Effector CD4-positive, alpha-beta T cell (primary cell): ENCODE data around the gene ZNF664.

Experiments used
- DNase-seq: peaks from one replicate; pipeline ENCODE4 v3.0.0-alpha.2; 2020

The ZNF664 gene

DNA sequence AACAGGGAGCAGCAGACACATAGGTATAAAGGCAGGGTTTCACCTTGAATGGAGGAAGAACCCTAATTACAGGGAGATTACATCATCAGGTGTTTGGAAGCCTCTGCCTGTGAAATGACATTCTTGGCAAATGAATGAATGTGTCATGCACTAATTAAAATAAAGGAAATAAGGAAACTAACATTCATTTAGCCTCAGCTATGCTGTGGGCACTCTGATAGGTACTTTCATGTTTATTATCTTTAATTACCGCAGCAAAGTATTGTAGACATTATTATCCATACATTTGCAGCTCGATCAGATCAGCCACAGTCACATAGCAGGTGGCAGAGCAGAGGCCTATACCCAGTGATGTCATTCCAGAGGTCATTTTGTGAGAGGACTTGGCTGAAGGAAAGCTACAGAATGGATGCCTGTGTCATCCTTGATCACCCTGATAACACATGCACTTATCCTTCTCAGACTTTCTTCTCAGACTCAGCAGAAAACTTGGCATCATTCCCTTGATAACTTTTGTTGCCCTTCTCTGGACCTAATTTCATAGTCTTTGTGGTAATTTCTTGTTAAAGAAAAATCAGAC, 18.4 kb downstream of the ZNF664 start:
- DNase-seq: no peak

DNA sequence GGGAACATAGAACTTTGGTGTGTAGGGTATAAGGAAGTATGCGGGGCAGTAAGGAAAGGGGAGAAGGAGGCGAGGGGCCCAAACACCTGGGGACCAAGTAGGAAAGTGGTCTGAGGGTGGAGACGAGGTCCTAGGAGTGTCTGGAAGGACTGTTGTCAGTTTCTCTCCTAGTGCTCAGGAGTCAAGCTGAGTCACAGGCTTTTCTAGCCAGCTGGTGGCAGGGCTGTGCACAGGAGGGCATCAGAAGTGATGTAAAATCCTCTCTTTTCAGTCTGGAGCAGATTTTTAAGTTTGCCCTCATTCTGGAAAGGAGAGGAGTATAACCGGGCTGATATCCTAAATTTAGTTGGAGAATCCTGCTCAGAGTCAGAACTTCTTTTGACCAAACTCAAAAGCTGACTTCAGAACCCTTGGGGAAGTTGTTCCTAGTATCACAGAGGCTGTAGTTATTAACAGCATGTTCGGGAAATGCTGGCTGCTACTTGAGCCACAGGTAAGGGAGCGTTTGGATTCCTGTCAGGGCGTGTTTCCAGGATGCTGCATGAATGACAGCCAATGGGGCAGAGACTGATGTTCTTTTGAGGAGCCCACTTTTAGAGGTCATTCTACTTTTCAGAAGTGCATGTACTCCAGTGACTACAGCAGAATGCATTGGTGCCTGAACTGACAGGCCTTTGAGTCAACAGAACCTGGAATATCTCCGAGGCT, 19.3 kb downstream of the ZNF664 start:
- no peak for DNase-seq

DNA sequence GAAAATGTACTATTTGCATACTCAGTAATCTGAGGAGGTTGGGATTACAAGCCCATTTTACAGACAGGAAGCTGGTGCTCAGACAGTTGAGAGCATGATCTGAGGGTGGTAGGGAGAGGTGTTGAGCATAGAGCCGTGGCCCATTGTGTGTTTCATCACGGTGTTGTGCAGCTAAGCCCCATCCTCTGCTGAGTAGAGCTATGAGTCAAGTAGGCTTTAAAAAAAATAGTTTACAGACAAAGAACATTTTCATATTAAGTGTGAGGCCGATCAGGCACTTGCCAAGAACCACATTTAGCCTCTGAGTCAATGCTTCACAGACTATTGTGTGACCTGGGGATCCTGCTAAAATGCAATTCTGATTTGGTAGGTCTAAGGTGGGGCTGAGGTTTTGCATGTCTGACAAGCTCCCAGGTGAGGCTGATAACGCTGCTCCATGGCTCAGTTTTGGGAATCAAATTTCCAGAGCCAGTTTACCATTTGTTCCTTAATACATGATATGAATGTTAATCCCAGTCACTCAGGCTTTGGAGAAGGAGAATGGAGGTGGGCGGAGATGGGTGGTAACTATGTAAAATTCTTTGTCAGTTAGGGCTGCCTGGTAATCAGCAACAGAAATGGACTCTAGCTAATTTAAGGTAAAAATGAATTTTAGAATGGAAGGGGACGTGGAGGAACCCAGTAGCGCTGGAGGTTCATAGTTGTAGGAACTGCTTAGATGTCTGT, 22.2 kb downstream of the ZNF664 start:
- DNase-seq: no peak

DNA sequence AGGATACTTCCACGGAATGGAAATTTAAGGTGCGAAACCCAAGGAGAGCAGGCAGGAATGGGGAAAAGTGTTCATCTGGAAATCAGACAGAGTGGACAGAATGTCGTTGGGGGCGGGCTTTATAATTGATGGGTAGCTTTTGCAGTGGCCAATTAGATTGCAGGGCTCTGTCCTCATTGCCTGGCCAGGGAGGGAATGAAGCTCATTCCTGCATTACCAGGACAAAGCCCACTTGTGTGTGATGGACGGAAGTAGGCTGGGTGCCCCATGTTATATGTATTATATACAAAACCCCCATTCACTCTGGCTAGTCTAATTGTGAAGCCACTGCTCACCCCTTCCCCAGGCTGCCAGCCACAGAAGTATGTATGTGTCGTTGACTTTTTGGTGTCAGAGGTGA, 23.6 kb downstream of the ZNF664 start:
- no peak for DNase-seq

DNA sequence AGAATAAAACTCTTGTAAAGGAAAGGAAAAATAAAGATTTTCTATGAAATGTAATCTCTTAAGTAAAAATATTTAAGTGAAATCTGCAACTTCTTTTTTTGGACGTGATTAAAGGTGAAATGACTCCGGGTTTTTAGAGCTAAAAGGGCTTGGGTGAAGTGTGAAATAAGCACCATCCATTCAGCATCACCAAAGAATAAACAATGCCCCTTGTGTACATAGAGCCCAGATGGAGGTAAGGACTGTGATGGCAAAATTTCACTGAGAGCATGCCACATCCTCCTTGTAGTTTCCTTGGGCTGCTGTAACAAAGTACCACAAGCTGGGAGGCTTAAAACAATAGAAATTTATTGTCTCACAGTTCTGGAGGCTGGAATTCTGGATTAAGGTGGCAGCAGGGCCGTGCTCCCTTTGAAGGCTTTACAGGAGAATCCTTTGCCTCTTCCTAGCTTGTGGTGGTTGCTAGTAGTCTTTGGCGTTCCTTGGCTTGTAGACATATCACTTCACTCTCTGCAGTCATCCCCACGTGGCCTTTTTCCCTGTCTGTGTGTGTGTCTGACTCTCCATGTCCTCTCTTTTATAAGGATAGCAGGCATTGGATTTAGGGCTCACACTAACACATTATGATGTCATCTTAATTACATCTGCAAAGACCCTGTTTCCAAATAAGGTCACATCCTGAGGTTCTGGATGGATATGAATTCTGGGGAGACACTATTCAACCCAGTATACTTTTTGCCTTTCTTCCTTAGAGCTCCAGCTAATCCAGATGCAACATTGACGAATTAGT, 24.2 kb downstream of the ZNF664 start:
- no peak for DNase-seq

DNA sequence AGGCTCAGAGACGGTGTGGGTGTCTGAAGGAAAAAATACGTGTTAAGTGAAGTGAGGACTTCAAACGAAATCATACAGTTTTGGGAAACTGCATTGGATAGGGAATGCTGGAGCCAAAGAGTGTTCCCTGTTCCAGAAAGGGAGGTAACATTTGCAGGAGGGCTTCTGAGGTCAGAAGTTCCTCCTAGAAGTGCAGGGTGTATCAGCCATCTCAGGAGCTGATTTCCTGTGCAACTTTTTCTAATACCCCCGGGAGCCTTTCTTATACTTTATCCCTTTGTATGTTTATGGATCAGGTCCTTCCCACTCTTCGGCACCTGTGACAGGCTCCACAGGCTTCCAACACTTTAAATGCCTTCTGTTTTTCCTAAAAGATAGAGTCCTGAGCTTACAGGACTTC, 24.9 kb downstream of the ZNF664 start:
- no peak for DNase-seq

DNA sequence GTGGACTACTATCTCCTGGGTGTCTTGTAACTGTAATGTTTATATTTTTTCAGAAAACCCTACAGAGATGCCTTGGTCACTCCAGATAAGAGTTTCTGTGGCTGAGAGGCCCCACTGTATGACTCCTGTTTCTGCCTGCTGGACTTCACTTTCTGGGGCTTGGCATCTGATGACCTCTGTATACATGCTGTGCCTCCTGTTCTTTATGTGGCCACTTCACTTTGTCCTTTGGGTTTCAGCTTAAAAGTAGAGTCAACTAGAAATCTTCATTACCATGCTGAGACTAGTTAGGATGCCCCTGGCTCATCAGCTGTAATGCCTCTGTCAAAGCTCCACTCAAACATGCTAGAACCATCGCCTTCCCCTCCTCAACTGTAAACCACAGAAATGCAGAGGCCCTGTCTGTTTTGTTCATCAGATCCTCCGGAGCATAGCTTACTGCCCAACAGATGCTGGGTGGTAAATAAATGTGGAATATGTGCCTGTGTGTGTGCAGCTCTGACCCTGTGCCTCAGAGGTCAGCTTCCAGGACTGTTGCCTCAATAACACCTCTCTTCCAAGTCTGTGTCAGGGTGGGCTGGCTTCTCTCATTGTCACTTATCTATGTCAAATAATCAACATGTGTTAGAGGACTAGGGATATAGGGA, 25.5 kb downstream of the ZNF664 start:
- DNase-seq: no peak

DNA sequence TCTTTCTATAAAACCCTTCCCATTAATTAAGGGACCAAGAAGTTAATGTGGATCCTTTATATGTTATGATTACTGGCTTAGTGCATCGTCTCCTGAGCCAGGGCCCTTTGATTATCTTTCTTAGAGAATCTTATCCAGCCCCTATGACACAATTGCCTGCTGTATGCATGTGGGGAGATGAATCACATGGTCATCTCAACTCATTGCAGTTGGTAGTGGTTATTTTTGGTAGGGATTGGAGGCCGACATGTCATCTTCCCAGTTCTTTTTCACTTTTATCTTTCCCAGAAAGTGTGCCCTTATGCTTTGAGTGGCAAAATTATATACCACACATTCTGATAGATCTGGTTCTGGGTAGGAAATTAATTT, 26.0 kb downstream of the ZNF664 start:
- DNase-seq: no peak

DNA sequence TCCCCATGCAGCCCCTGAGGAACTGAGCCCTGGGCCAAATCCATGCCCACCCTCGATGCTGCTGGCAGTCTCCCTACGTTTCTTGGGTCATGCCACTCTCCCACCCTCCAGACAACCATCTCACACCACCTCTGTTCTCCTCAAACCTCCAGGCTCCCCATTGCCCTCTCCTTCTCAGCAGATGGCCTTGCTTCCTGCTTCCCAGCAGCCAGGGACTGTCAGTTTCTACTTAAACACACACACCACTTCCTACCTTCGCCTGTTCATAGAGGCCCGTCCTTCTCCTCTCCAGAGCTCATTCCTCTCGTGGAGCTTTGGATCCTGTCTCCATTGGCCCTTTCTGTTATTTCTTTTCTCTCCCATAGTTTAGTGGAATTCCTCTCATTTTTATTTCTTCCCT, 27.1 kb downstream of the ZNF664 start:
- no peak for DNase-seq

DNA sequence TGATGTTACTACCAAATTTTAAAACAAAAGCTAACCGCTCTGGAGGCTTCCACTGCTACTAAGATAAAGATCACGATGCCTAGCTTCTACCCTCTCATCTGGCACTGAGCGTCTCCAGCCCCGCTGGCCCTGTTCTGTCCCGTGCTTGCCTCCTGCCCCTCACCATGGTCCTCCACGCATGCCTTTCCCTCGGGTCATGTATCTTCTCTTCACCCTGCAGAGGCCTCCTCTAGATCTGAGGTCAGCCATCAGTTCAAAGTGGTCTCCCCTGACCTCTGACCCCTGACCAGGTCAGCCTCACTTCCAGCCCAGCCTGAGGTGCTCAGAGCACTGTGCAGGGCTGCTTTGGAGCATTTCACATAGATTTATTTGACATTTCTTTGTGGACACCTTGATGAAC, 28.3 kb downstream of the ZNF664 start:
- DNase-seq: no peak

DNA sequence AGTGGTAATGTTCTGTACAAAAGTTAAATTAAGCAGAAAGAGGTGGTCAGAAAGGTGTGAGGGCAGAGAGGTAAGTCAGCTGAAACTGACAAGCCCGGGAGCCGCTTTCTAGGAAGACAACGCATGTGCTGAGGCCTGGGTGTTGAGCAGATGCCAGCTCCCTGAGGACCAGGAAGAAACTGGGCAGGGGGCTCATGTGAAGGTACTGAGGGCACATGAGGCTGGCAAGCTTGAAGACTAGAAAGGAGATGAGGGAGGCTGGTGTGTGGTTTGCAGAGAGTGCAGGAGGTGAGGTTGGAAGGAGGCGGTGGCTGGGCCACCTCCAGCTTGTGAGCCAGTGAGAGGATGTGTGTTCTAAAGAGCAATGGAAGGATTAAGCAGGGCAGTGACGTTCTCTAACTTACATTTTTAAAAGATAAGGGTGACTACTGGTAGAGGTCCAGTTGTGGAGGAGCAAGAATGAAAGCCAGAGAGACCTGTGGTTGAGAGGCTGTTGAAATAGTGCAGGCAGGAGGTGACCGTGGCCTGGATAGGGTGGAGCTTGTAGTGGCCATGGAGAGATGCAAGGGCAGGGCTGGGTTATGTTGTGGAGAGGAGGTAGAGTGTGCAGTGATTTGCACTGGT, 29.1 kb downstream of the ZNF664 start:
- DNase-seq: no peak

DNA sequence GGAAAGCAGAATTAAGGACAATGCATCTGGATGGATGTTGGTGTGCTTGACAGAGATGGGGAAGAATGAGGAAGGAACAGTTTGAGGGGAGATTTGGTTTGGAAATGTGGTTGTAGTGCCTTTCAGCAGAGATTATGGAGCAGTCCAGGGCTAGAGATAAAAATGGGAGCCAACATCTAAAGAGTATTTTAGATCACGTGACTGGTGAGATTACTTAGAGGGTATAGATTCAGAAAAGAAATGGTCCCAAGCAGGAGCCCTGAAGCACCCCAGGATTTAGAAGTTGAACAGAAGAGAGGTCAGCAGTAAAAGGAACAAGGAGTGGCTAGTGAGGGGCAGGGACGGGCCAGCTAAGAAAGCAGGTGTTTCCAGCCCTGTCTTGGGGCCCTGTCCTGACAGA, 29.6 kb downstream of the ZNF664 start:
- no peak for DNase-seq

DNA sequence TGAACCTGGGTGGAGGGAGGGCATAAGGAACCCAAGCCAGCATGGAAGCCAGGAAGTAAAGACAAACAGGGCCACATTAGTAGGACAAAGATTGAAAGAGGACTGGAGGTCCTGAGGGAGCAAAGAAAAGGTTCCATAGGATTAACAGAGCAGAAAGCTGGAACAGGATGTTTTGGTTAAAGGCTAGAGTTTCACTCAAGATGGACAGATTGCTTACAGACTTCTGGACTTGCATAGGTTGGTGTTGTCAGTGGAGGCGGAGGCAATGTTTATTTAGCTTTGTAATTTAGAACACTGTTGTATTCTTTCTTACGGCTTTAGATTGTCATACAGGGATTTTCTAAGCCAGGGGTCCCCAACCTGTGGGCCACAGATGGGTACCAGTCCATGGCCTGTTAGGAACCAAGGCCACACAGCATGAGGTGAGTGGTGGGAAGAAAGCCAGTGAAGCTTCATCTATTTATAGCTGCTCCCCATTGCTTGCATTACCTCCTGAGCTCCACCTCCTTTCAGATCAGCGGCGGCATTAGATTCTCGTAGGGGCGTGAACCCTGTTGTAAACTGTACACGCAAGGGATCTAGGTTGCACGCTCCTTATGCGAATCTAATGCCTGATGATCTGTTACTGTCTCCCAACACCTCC, 31.3 kb downstream of the ZNF664 start:
- no peak for DNase-seq

DNA sequence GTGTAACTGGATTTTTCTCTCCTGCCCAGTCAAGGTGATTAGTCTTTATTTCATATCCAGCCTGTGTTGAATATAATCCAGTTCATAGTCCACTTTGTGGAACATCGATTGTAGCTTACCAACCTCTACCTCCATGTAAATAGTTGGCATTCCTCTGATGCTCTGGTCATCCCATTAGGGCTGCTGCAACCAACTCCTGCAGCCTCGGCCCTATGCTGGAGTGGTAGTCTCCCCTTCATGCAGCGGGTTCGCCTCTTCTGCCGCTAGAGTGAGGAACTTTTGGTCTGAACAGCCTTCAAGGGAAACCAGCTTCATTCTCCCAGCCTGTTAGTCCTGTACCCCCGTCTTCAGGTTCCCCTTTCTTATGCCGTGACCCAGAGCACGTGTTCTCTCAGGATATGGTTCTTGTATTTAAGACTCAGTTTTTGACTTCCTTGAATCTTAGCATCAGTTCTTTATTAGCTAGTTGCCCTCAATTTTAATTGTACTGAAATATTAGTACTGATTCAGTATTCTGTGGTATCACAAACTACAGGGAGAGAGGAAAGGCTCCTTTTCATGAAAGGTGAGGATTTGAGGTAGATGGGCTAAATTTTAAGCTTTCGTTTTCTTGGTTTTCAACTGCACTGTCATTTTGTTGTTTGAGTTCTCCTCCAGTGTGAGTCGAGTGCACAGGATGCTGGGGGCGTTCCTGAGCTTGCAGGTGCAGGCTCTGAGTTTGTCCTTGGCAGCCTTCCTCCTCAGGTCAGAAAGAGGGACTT, 33.2 kb downstream of the ZNF664 start:
- no peak for DNase-seq

DNA sequence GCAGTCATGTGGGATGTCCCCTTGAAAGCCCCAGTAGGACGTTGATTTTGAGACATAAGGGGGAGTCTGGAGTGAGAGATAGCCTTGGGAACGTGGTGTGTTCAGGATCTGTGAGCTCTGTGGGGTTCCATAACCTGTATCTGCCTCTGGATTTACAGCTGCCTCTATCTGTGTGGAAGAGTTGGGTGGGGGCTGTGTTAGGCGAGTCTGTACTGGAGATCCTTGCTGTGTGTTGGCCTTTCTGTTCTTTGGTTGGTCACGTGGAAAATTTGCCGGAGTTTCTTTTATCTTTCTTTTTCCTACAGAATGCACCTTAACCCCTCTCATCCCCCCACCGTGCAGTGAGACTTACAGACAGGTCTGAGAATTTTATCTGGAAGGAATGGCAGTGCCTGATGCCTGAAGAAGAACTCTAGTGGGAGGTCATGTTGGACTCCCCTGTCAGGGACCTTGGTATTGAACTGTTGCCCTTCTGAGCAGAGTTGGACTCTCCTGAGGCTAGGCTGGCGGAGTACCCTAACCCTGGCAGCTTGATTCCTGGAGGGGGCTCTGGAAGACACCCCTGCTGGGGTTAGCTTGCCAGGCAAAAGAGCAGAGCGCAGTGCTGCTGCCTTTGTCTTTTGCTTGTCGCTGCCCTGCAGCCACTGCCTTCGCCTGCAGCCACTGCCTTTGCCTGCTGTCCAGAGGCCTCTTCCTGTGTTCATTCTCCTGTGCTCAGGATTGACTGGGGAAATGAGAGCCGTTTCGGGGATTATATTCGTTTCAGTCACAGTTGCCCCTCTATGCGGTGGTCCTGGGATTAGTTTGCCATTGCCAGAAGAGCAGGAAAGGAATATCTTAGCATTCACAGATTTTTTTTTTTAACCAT, 34.1 kb downstream of the ZNF664 start:
- no peak for DNase-seq

DNA sequence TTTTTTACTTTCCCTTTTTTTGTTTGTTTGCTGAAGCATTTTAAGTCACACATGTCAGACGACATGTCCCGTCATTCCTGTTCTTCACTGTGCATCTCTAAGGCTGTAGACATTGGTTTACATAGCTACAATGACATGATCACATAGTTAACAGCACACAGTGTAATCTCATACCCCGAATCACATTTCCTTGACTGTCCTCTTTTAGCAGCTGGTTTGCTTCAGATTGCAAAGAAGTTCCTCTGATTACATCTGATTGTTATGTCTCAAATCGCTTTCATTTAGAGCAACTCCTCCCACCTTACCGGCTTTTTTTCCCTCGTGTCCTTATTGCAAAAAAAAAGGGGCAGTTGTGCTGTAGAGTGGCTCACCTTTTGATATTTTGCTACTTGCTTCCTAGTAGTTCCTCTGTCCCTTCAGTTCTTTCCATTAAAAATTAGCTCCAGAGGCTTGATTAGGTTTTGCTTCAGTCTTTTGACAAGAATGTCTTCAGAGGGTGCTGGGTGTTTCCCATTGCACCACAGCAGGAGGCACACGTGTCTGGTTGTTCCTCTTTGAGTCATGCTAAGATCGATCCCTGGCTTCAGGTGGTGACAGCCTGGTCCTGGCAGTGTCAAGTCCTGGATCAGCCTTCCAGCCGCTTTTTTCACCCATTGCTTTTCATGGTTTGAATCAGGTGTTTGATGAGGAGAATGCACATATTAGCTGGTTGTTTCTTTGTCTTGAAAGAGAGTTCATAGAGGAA, 35.0 kb downstream of the ZNF664 start:
- no peak for DNase-seq

DNA sequence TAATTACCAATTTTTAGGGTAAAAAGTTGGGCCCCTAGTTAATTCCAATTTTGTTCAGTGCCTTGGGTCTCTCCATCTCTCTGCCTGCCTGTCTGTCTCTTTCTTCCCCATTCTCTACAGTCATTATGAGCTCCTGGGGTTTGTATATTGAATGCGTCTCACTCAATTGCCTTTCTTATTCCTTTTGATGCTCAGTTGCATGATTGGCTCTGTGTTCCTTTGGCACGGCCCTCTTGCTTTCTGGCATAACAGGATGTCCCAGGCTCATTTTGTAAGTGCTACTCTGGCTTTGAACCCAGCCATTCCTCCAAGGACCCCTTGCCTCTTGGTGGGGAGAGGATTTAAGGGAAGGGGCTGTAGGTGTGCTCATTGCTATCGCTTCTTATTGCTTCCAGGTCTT, 35.6 kb downstream of the ZNF664 start:
- DNase-seq: no peak

DNA sequence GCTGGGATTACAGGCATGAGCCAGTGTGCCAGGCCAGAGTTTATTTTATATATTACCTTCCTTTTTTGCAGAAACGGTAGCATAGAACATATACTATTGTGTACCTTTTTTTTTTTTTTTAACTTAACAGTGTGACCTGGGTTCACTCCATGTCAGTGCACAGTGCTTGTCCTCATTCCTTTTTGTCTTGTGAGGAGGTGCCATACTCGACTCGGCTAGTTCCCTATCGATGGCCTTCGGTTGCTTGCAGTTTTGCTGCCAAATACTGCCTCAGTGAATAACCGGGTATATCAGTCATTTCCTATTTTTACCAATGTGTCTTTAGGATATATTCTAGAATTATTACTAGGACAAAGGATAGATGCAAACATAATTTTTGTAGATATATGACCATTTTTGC, 36.8 kb downstream of the ZNF664 start:
- DNase-seq: no peak

DNA sequence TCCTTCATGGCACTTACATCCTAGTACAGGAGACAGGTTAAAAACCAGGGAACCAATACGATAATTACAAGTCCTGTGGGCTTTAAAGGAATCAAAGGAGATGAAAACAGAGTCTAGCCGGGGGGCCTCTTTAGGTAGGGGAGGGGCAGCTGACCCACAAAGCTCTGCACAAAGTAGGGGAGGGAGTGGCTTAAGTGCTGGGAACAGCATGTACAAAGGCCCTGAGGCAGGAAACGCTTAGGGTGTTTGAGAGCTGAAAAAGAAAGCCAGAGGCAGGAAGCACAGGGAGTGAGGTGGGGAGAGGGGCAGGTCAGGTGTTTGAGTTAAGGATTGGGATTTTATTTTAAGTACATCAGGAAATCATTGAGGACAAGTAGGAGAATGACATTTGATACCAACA, 37.7 kb downstream of the ZNF664 start:
- no peak for DNase-seq
